ENCODE data around the gene FHOD1.

The FHOD1 gene

DNA sequence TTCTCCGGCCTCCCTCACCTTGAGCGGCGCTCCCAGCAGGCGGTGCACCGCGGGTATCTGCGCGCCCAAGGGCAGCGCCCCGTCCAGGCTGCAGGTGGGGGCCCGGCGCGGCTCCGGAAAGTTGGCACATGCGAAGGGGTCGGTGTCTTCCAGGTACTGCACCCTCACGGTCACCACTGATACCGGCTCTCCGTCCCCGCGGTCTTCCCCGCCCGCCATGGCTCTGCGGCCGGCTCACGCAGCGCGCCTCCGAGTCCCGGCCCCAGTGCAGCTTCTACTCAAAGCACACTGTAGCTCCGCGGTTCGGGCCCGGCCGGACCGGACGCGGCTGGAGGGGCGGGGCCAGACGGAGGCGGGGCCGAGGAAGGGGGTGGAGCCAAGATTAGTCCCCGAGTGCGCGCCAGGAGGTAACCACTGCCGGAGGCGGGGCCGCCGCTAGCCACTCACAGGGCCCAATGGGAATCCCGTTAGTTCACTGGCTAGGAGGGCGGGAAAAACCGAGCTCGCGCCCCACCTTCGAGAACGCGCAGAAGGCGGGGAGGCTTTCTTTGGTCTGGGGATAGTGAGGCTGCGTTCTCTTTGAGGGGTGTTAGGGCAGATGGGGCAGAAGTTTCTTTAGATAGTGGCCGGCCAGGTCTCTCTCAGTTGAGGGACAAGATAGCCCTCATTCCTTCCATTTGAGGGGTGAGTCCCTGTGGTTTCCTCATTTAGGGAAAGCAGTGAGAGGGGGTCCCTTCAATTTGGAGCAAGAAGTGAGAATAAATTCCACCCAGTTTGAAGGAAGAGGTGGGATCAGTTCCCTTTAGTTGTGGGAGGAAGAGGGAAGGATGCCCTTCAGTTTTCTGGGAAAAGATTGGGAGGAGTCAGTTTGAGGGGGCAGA, at the start of gene FHOD1:
Gene FHOD1, minus strand, starts transcription at position 290 of the 881 bp plus-strand sequence. Its CDS starts 71 bp downstream, at position 219.
- no peaks in the 10 kb centered on the region for H3K9me3 ChIP-seq (ENCODE audit: control insufficient read depth, insufficient read depth, low read length)
- H3K4me1 ChIP-seq (ENCODE audit: insufficient read depth, low read length) = peaks cover 29% of the 10 kb centered on the region
- peak within 1 kb of the TSS; percentile 96 for H3K9ac ChIP-seq (ENCODE audit: low read depth, low read length)
- H3K36me3 ChIP-seq (ENCODE audit: insufficient read depth, low read length) = no peaks in the 10 kb centered on the region

- Histone ChIP-seq H3K4me1 (ENCODE audit: insufficient read depth, low read length) (no peaks in the 10 kb centered on the region), H3K9ac (ENCODE audit: low read depth, low read length) (no peak overlapping the region), H3K9me3 (ENCODE audit: control insufficient read depth, insufficient read depth, low read length) (no peaks in the 10 kb centered on the region), H3K36me3 (ENCODE audit: insufficient read depth, low read length) (no peaks in the 10 kb centered on the region)
Observed at GRCh38 chr16:67296420-67296819, 49.1 kb upstream of the FHOD1 start.

GRCh38 chr16:67294938-67295361, 47.7 kb upstream of the FHOD1 start:
- no peaks in the 10 kb centered on the region for H3K4me1 ChIP-seq (ENCODE audit: insufficient read depth, low read length)
- H3K36me3 ChIP-seq (ENCODE audit: insufficient read depth, low read length) = no peaks in the 10 kb centered on the region
- H3K9me3 ChIP-seq (ENCODE audit: control insufficient read depth, insufficient read depth, low read length) = no peaks in the 10 kb centered on the region
- no peak overlapping the region for H3K9ac ChIP-seq (ENCODE audit: low read depth, low read length)

DNA sequence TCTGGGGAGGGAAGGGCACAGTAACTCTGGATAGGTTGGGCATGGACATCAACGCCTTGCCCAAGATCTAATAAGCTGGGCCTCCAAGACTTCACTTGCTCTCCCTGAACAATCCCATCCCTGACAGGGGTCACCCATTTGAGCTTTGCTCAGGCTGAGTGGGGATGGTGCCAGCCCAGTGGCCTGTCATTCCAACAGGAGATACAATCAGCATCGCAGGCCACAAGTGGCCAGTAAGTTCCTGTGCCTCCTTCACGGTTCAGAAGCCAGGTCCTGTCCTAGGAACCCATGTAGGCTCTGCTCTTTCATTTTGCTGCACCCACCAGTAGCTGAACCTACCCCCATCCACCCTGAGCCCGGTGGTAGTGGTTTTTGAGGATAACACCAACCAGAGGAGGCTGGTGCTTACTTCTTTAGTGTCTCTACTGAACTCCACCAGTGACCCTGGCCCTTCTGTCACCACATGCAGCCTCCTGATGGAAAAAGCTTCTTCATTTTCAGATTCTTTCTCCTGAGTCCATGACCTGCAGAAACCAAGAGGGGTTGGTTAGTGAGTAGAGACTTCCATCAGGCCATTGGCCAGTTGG, 47.0 kb upstream of the FHOD1 start:
- no peak overlapping the region for H3K9ac ChIP-seq (ENCODE audit: low read depth, low read length)
- H3K4me1 ChIP-seq (ENCODE audit: insufficient read depth, low read length) = no peaks in the 10 kb centered on the region
- no peaks in the 10 kb centered on the region for H3K36me3 ChIP-seq (ENCODE audit: insufficient read depth, low read length)
- H3K9me3 ChIP-seq (ENCODE audit: control insufficient read depth, insufficient read depth, low read length) = no peaks in the 10 kb centered on the region

GRCh38 chr16:67291461-67291860, 44.2 kb upstream of the FHOD1 start:
- no peaks in the 10 kb centered on the region; the same call in 1 of the 2 replicates for H3K36me3 ChIP-seq (ENCODE audit: insufficient read depth, low read length)
- H3K9ac ChIP-seq (ENCODE audit: low read depth, low read length) = no peak overlapping the region
- H3K9me3 ChIP-seq (ENCODE audit: control insufficient read depth, insufficient read depth, low read length) = no peaks in the 10 kb centered on the region
- no peaks in the 10 kb centered on the region for H3K4me1 ChIP-seq (ENCODE audit: insufficient read depth, low read length)

- H3K36me3 ChIP-seq (ENCODE audit: insufficient read depth, low read length) = no peaks in the 10 kb centered on the region; the same call in 1 of the 2 replicates
- H3K9ac ChIP-seq (ENCODE audit: low read depth, low read length) = no peak overlapping the region
- H3K9me3 ChIP-seq (ENCODE audit: control insufficient read depth, insufficient read depth, low read length) = no peaks in the 10 kb centered on the region
- H3K4me1 ChIP-seq (ENCODE audit: insufficient read depth, low read length) = no peaks in the 10 kb centered on the region
Observed at GRCh38 chr16:67287960-67288359, 40.7 kb upstream of the FHOD1 start.

DNA sequence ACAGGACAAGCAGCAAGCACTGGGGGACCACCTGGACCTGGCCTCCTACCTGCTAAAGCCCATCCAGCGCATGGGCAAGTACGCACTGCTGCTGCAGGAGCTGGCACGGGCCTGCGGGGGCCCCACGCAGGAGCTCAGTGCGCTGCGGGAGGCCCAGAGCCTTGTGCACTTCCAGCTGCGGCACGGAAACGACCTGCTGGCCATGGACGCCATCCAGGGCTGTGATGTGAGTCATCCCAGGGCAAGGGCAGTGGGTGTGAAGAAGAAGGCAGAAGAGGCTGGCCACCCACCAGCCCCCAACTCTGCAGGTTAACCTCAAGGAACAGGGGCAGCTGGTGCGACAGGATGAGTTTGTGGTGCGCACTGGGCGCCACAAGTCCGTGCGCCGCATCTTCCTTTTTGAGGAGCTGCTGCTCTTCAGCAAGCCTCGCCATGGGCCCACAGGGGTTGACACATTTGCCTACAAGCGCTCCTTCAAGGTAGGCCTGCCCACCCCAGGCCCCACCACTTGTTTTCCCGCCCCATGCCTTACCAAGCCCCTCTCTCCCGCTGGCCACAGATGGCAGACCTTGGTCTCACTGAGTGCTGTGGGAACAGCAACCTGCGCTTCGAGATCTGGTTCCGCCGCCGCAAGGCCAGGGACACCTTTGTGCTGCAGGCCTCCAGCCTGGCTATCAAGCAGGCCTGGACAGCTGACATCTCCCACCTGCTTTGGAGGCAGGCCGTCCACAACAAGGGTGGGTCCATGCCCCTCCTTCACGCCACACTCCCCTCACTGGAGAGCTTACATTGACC, 39.4 kb upstream of the FHOD1 start:
- H3K9ac ChIP-seq (ENCODE audit: low read depth, low read length) = no peak overlapping the region
- no peaks in the 10 kb centered on the region for H3K9me3 ChIP-seq (ENCODE audit: control insufficient read depth, insufficient read depth, low read length)
- H3K36me3 ChIP-seq (ENCODE audit: insufficient read depth, low read length) = no peaks in the 10 kb centered on the region; the same call in 1 of the 2 replicates
- H3K4me1 ChIP-seq (ENCODE audit: insufficient read depth, low read length) = no peaks in the 10 kb centered on the region

DNA sequence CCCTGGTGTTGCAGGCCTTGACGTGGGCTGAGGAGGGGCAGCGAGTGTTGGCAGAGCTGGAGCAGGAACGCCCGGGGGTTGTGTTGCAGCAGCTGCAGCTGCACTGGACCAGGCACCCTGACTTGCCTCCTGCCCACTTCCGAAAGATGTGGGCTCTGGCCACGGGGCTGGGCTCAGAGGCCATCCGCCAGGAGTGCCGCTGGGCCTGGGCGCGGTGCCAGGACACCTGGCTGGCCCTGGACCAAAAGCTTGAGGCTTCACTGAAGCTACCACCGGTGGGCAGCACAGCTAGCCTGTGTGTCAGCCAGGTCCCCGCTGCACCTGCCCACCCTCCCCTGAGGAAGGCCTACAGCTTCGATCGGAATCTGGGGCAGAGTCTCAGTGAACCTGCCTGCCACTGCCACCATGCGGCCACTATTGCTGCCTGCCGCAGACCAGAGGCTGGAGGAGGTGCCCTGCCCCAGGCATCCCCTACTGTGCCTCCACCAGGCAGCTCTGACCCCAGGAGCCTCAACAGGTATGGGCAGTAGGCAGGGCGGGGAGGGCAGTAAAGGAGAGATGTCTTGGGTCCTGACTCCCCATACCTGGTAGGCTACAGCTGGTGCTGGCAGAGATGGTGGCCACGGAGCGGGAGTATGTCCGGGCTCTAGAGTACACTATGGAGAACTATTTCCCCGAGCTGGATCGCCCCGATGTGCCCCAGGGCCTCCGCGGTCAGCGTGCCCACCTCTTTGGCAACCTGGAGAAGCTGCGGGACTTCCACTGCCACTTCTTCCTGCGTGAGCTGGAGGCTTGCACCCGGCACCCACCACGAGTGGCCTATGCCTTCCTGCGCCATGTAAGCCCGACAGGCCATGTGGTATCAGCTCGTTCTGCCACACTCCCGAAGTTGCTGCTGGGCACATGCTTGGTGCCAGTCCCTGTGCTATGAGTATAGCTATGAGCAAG, 37.7 kb upstream of the FHOD1 start:
- H3K36me3 ChIP-seq (ENCODE audit: insufficient read depth, low read length) = no peaks in the 10 kb centered on the region; the same call in 1 of the 2 replicates
- no peaks in the 10 kb centered on the region for H3K4me1 ChIP-seq (ENCODE audit: insufficient read depth, low read length)
- no peaks in the 10 kb centered on the region for H3K9me3 ChIP-seq (ENCODE audit: control insufficient read depth, insufficient read depth, low read length)
- H3K9ac ChIP-seq (ENCODE audit: low read depth, low read length) = no peak overlapping the region

DNA sequence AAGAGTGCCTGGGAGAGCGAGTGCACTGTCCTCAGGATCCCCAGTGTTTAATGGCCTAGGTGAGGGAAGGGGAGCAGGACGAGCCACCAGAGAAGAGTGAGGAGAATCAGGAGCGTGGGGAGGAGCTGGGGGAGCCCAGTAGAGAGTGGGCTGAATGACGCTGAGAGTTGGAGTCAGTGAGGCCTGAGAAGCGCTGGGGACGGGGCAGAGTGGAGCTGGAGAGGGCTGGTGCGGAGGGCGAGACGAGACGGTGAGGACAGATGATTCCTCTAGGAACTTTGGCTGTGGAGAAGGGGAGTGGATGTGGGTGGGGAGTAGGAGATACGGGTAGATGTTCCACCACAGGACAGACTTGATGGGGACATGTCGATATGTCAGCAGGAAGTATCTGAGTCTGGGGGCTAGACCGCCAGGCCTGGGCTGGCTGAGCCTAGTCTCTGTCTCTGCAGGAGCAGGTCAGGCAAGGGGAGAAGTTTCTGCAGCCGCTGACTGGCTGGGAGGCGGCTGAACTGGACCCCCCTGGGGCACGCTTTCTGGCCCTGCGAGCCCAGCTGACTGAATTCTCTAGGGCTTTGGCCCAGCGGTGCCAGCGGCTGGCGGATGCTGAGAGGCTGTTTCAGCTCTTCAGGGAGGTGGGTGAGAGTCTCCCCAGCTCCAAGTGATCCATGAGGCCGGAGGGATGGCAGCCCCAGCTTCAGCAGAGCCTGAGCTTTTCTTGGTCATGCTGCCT, 36.7 kb upstream of the FHOD1 start:
- Histone ChIP-seq H3K4me1 (ENCODE audit: insufficient read depth, low read length) (no peaks in the 10 kb centered on the region), H3K9ac (ENCODE audit: low read depth, low read length) (no peak overlapping the region), H3K36me3 (ENCODE audit: insufficient read depth, low read length) (no peaks in the 10 kb centered on the region; the same call in 1 of the 2 replicates), H3K9me3 (ENCODE audit: control insufficient read depth, insufficient read depth, low read length) (no peaks in the 10 kb centered on the region)

DNA sequence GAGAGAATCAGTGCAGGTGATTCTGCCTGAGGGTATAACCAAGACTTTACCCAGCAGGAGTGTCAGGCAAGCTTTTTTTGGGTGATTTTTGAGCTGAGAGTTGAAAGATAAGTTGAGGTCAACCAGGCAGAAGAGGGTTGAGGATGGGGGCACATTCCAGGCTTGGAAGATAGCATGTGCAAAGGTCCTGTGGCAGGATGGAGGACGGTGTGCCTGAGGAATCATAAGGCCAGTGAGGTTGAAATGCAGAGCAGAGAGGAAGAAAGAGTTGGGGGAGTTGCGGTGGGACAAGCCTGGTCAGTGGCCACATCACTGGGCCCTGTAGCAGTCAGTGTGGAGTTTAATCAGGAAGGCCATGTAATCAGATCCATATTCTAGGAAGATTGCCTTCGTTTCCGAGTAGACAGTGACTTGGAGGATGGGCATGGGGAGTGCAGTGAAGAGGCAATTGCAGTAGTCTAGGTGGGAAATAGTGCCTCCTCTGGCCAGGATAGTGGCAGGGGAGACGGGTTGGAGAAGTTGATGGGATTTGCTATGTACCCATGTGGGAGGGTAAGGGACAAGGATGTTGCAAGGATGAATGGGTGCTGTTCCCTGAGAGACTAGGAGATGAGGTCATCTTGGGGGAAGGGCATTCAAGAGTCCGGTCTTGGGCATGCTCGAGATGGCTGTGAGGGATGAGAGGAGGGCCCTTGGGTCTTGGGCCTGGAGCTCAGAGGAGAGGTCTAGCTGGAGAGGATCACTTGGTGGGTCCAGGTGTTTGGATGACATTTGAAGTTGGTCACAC, 36.0 kb upstream of the FHOD1 start:
- H3K36me3 ChIP-seq (ENCODE audit: insufficient read depth, low read length) = no peaks in the 10 kb centered on the region; the same call in 1 of the 2 replicates
- H3K9ac ChIP-seq (ENCODE audit: low read depth, low read length) = no peak overlapping the region

DNA sequence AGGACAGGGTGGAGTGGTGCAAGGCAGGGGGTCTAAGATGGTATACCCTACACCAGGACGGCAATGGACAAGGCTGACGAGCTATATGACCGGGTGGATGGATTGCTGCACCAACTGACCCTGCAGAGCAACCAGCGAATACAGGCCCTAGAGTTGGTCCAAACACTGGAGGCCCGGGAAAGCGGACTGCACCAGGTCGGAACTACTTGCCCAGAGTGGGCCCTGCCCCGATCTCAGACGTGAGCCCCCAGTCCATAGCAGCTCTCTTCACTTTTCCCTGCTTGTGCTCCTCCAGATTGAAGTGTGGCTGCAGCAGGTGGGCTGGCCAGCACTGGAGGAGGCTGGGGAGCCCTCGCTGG, 35.1 kb upstream of the FHOD1 start:
- no peaks in the 10 kb centered on the region for H3K9me3 ChIP-seq (ENCODE audit: control insufficient read depth, insufficient read depth, low read length)
- no peak overlapping the region for H3K9ac ChIP-seq (ENCODE audit: low read depth, low read length)
- H3K4me1 ChIP-seq (ENCODE audit: insufficient read depth, low read length) = no peaks in the 10 kb centered on the region; the same call in 1 of the 2 replicates
- no peaks in the 10 kb centered on the region; the same call in 1 of the 2 replicates for H3K36me3 ChIP-seq (ENCODE audit: insufficient read depth, low read length)

More for the DNA sequence above, 36.0 kb upstream of the FHOD1 start:
- H3K9me3 ChIP-seq (ENCODE audit: control insufficient read depth, insufficient read depth, low read length) = no peaks in the 10 kb centered on the region
- no peaks in the 10 kb centered on the region; the same call in 1 of the 2 replicates for H3K4me1 ChIP-seq (ENCODE audit: insufficient read depth, low read length)

GRCh38 chr16:67281536-67282446, 34.5 kb upstream of the FHOD1 start:
- Histone ChIP-seq H3K36me3 (ENCODE audit: insufficient read depth, low read length) (no peaks in the 10 kb centered on the region), H3K9ac (ENCODE audit: low read depth, low read length) (no peak overlapping the region), H3K9me3 (ENCODE audit: control insufficient read depth, insufficient read depth, low read length) (no peaks in the 10 kb centered on the region), H3K4me1 (ENCODE audit: insufficient read depth, low read length) (no peaks in the 10 kb centered on the region; the same call in 1 of the 2 replicates)
